GM18867 (cell line): Measurements from ENCODE around the gene CACNA2D3.

ENCODE experiments used
- ATAC-seq: cut with Tn5 transposase; IDR thresholded peaks from one replicate; pipeline ENCODE4 v1.9.1; 2021; ENCODE audit warnings: mild to moderate bottlenecking, moderate library complexity; ENCODE audit not compliant: unreplicated experiment

CACNA2D3 gene

DNA sequence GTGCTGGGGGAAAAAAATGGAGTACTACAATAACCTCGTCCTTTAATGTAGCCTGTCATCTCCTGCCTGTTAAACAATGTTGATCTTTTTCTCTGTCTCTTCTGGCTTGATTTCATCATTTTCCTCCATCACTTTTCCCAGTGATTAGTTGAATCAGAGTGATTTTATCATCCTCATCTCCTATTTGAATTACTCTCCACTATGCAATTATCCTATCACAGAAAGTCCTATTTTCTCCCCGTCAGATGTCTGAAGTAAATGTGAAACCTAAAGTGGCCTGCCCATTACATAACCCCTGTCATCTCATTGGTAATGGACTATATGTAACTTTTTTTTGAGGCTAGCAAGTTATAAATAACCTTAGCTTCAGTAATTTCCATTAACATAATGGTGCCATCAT lies 201.8 kb downstream of the CACNA2D3 start:
- ATAC-seq, result no peak

DNA sequence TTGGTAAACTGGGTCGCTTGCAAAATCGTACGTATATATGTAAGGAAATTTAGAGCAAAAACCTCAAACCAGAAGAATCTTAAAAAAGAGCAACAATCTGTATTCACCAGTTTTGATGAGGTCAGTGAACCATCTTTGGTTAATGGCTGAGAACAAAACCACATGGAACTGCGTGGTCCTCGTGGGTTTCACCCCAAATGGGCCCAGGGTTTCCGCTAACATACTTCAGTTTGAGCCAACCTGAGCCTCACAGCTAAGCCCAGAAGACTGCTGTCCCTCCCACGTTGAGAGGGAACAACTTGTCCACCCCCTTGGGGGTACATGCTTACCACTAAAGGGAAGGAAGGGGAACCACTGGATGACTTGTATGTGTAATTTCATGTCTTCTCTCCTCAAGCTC lies 204.6 kb downstream of the CACNA2D3 start:
- no peak for ATAC-seq

DNA sequence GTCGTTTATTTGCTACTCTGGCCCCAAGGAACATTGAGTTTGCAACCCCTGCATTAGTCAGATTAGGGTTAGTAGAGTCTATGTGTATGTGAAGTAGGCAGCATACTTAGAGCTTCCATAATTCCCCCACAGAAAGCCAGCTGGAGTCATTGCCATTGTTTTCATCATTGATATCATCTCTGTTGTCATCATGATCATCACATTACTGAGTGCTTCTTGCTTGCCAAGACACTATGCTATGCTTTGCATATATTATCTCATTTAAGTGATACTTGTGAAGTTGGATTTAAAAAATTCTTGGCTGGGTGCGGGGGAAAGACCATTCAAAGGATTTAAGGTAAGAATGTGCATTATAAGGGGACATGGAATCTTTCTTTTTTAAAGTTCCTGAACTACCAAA lies 209.0 kb downstream of the CACNA2D3 start:
- ATAC-seq, result no peak

DNA sequence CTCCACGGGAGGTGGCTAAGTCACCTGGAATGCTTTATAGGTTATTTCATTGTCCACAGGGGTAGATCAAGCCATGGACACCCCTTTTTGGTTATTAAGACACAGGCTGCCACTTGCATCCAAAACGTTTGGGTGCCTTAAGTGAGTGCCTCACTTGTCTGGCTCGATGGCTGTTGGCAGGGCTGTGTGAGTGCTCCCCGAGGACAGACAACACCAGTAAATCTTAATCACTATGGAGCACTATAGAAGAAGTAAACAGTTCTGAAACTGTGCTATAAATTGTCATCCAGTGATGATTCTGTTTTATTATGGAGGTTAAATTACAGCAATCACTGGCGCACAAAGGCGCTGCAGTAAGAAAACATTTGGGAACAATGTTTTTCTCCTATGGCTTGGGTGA lies 215.5 kb downstream of the CACNA2D3 start:
- ATAC-seq, result no peak

DNA sequence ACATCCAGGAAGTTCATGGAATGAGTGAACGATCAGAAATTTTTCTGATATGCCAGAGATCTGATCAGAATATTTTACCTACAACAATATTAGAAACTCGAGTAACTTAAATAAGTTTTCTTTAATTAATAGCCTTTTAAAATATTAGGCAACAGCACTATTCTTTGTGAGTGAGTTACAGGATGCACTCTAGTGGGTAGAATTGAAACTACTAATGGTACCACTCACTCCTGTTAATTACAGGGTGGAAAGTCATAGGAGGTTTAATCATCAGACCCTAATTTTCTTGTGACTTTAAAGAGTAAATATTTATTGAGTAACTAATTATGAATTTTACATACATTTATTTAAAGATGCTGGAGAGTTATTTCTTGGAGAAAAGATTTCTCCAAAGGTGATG lies 217.3 kb downstream of the CACNA2D3 start:
- ATAC-seq, result no peak

DNA sequence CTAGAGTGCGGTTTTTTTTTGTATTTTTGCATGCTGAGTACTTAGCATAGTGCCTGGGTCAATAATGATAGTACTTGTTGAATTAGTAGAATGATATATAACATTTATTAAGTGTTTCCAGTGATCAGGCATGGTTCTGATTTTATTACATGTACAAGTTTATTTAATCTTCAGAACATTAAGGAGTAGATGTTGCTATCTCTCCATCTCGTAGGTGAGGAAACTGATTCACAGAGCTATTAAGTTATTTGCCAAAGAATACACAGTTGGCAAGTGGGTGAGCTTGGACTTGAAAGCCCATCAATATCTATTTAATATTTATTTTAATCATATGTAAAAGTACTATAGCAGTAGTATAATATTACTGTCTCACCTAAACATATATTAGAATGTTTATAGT lies 219.5 kb downstream of the CACNA2D3 start:
- ATAC-seq, result no peak

DNA sequence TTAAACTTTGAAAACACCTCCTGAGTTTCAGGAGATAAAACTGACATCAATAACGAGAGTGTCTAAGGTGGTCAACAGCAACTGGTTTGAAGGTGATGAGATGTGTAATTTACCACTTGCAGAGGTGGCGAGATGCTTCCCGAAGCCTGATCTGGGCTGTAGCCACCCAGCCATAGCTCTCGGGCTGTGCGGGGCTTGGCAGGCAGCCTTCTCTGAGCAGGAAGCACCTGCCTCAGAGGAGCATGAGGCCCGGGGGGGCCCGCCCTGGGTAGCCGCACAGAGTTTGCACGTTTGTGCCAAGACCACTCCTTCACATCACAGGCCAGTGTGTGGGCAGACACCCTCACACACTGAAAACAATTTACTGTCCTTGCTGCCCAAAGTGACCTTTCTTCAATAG lies 220.3 kb downstream of the CACNA2D3 start:
- no peak for ATAC-seq

DNA sequence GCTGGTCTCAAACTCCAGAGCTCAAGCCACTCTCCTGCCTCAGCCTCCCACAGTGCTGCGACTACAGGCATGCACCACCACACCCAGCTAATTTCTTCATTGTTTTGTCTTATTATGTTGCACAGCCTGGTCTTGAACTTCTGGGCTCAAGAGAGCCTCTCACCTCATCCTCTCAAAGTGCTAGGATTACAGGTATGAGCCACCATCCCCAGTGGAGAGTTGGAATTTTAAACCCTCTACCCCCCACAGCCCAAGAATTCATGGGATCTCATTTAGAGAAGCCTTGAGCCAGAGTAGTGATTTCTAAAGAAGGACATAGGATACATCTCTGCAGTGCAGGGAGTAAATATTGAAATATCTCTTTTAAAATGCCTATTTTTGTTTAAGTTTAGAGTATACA lies 221.1 kb downstream of the CACNA2D3 start:
- no peak for ATAC-seq

DNA sequence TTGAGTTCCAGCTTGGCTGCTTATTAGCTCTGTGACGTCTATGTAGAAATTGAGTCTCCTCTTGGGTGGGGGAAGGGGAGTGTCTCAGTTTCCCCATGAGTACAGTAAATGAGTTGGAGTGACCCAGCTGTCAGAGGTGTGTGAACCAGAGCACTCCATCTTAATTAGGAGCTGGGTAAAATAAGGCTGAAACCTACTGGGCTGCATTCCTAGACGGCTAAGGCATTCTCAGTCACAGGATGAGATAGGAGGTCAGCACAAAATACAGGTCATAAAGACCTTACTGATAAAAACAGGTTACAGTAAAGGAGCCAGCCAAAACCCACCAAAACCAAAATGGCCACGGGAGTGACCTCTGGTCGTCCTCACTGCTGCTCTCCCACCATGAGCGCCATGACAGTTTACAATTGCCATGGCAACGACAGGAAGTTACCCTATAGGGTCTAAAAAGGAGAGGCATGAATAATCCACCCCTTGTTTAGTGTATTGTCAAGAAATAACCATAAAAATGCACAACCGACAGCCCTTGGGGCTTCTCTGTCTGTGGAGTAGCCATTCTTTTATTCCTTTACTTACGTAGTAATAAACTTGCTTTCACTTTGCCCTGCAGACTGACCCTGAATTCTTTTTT lies 222.4 kb downstream of the CACNA2D3 start:
- ATAC-seq, result no peak

DNA sequence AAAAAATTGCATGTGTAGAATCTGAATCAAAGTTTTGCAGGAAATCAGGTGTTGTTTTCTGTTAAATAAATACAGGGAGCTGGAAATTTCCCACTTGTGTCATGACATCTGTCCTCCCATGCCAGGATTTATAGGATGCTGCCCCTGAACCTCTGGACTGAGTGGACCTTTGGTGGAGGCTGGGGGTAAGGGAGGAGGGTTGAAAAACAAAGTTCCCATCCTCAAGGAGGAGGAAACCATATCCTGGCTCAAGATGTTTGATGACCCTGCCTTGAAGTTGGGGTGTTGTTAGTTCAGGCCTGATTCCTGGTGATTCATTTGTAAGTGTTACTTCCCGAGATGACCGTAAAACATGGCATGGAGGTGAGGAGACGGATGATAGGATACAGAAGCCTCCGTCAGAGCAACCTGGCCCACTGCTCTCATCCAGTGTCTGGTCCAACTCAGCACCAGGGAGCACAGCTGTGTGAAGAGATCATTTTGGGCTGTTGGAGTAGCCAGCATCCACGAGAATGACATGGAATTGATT lies 223.6 kb downstream of the CACNA2D3 start:
- ATAC-seq, result no peak

DNA sequence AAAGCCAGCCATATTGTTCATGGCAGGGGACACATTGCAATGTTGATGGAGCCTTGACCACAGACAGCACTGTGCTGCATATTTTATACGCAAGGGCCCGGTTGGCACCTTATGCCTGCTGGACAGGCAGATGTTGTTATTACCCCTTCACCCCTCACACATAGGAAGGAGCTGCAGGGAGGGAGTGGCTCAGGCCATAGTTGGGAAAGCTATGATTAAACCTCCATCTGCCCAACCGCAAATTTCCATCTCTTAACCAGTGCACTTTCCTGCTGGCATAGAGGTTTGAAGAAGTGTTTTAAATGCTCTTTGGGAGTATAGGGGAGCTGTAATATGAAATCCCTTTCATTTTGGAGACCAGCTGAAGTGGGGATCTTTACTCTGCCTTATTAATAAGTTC lies 224.7 kb downstream of the CACNA2D3 start:
- ATAC-seq, result no peak

DNA sequence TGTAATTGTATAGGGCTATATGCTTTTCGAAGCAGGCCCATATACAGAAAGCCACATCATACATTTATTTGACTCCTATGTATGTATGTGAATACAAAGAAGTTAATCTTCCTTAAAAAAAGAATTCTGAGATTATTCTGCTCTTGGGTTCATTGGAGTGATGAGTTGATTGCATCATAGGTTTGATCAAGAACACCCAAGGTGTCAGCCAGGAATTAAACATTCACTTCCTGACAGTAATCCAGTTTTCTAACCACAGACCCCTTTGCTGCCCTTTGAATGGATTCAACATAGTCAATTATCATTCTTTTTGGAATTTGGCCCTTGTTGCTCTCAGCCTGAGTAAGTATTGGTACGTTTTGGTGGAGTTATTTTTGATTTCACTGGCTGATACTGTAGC lies 225.6 kb downstream of the CACNA2D3 start:
- ATAC-seq, result no peak

DNA sequence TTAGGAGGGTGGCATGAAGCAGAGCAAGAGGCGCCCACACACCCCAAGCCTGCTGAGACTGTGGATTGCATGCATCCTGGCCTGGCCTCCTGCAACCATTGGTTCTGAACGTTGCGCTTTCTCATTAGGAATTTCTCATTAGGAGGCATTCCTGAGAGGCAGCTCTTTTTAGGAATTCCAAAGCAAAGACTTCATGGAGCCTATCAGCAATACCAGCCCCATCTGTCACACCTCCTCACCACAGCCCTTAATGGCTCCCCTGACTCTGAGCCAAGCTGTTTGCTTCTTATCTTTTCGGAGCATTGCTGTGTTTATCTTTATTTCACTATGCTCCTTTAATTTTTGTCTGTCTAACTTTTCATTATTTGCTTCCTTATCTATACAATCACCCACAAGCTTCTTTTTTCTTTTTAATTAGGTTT lies 226.9 kb downstream of the CACNA2D3 start:
- no peak for ATAC-seq

DNA sequence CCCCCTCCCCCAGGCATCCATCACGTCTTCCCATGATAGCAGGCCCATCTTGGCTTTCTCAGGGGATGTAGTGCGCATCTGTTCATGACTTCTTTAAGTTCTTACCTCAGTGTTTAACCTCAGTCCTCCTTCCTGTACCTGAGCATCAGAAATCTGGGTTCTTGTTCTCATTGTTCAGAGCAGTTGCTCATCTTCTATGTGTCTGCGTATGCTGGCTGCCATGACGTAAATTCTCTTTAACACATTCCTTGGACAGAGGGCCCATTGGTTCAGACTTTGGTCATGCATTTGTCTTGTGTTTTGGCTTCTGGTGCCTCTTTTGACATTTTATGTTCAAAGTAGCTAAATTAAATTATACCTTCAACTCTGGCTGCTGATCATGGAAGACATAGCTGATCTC lies 227.3 kb downstream of the CACNA2D3 start:
- ATAC-seq, result no peak

DNA sequence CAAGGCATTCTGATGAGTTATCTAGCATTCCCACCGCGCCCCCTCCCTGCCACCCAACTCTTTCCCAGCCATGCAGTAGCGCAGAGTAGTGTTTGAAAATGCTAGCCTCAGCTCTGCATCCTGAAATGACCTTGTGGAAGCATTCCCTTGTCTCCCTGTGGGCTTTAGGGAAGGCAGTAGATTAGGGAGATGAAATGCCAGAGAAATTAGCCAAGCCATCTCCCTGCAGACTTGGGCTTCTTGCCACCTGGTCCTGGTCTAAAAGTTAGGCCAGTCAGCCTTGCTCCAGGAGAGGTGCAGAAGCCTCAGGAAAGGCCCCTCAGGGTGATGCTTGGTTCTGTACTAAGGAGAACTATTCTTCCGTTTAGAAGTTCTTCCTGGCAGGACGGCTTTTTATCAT lies 231.2 kb downstream of the CACNA2D3 start:
- no peak for ATAC-seq

DNA sequence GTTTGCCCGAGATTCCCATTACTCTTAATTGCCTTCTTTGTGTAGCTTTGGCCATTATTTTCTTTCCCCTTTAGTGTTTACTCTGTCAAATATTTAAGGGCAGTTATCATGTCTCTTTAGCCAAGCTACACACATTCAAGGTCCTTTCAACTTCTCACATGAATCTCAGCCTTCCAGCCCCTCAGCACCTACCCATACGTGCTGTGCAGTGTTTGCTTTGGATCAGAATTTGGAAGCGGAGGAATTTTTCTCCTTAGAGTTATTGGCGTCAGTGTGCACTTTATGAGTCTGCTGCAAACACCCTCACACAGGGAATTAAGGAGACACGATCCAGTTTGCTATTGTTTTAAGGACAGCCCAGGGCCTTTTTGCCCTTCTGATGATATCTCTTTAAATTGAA lies 231.6 kb downstream of the CACNA2D3 start:
- ATAC-seq, result no peak

DNA sequence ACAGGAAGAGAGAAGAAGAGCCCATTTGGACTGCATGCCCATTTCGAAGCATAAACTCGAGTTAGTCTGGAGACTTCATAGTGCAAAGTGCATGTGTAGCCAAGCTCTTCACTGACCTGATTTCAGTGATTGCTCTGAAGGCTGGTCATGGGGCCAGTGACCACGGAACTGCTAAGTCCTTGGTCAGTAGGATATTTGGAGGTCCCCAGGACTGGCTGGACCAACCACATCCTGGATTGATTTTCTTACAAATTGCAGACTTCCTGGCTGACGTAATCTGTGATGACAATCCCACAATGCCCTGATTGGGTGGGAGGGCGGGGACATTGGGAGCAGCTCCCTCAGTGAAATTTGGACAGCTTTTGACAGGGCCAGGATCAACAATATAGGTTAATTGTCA lies 233.4 kb downstream of the CACNA2D3 start:
- ATAC-seq, result no peak

DNA sequence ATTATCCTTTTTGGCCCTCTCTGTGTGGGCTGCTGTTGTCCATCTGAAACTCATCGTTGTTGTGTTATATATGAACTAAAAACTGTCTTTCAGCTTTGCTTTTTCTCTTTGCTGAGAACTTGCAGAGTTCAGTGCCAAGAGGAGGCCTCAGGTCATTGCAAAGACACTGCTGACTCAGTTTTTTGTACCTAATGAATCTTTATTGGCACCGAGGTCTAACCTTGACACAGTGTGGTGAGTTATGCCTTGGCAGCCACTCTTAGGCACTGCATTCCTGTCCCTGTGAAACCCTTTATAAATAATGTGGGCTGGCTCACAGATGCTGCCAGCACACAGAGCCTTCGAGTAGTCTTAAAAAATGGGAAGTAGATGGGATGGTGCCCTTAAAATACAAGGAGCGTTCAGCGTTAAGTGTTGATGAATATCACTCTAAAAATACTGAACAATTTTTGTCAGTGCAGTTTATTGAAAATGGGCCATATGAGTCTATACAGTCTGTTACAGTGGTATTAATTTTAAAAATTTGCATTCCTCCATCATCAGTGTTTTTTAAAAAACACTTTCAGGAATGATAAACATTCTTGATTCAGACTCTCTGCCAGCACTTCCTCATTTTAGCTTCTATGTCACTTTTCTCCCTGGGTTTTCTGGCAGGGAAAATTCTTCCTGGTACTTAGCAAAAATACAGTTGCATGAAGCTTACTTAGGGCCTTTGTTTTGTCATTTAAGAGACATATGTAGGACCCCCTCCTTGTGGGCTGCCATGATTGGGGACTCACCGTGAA lies 234.1 kb downstream of the CACNA2D3 start:
- ATAC-seq, result no peak

DNA sequence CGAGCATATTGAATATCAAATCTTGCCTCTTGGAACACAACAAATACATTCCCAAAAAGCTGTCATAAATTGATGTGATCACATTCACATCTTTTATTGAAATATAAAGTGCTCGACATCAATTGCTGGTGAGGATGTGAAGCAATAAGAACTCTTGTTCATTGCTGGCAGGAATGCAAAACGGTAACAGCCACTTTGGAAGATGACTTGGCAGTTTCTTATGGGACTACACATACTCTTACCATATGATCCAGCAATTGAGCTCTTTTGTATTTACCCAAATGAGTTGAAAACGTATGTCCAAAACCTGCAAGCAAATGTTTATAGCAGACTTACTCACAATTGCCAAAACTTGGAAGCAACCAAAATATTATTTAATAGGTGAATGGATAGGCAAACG lies 234.9 kb downstream of the CACNA2D3 start:
- no peak for ATAC-seq

DNA sequence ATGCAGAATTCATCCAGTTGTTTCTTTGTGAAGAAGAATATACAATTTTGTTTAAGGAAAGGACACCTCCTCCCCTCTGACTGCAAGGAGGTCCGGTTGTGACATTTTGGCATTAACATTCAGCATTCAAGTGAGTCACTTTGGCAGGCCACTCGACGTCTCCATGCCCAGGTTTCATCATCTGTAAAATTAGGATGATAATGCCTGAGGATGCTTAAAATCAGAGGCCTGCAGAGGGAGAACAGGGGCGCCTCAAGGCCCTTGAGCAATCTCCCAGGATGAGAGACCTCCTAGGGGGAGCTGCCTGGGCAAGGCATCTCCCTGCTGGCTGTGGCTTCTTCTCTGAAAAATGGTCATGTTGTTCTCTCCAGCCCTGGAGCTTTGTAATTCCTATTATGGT lies 236.0 kb downstream of the CACNA2D3 start:
- ATAC-seq, result no peak

DNA sequence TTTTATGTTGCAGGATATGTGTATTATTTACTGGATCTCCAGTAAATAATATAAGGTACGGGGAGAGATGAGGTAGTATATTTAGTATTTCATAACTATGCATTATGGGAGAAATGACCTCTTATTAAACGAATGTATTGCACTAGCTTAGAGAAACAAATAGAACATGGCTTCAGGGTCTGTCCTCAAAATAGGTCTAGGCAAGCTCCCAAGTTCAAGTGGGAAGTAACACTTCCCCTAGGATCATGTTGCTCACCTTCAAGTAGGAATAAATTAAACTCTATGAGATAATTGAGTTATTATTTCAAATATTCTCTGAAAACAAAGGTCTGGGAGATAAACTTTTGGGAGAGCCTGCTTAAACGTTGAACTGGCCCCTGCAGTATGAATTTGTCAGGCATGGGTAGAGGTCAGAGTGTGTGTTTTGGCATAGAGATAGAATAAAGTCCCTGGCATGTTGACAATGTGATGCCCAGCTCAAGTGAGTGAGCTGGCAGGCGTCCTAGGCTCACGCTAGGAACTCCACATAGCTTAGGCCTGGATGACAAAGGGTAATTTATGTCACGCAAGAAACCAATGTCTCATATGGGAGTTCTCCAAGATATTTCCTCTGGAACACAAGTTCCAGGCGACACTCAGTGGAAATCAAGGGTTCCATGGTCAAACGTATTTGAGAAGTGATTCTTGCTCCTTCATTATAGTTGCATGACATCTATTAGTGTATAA lies 236.8 kb downstream of the CACNA2D3 start:
- no peak for ATAC-seq

DNA sequence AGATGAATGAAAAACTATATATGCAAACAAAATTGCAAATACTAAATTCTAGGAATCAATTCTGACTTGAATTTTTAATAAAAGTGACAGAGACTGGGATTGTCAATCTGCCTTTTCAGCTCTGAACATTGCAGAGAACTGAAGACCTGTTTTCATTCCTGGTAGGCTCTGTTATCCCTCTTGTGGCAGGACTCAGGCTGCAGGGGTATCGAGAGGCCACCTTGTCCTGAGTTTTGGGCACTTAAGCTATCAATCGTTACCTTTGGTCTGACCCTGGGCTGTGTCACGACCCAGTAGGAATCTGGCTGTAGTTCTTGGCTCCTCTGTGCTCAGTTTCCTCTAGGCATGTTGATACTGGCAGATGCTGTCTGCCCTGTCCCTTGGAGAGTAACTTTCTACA lies 238.0 kb downstream of the CACNA2D3 start:
- ATAC-seq, result no peak
